IMR-90 (cell line): ENCODE measurements around the gene BBIP1. TPM values are rescaled to one million over a fixed set of nuclear protein-coding genes. Genes with fewer than 3 reads are reported as not detected.

Source experiments
- ATAC-seq: fragments of 200-7000 bp; cut with Tn5 transposase; 2 replicates; pipeline ENCODE4 v1.9.1; 2020; ENCODE audit warnings: low read depth, mild to moderate bottlenecking, moderate library complexity
- BruUV-seq: library from RNA; stranded (reverse); fragments of 400-500 nt; replicated peaks from 2 replicates; lab custom pipeline; 2021; lab: Mats Ljungman, UMichigan
- CTCF ChIA-PET: fragments of 300-600 bp; formaldehyde crosslinking; extraction: SDS; loops from one replicate; lab custom pipeline; 2021; ENCODE audit warnings: antibody characterized with exemption; lab: Yijun Ruan, JAX
- POLR2A ChIA-PET: fragments of 300-600 bp; sonication (Branson Sonifier 250); formaldehyde crosslinking; loops from one replicate; lab custom pipeline; 2022; ENCODE audit warnings: antibody characterized with exemption; ENCODE audit not compliant: unreplicated experiment; lab: Charles Lee
- DNase-seq: peaks from one replicate; pipeline ENCODE4 v3.0.0; 2013
- H2AFZ ChIP-seq: replicated peaks from 2 replicates; pipeline ENCODE3; 2013; ENCODE audit warnings: low read length, mild to moderate bottlenecking; ENCODE audit not compliant: poor library complexity
- H2AK5ac ChIP-seq: 2 replicates; pipeline ENCODE4 v1.6.1; 2013; ENCODE audit warnings: low read depth, low read length, inconsistent platforms
- H2AK9ac ChIP-seq: replicated peaks from 2 replicates; pipeline ENCODE3; 2013; ENCODE audit warnings: mild to moderate bottlenecking, low read depth, low read length, moderate library complexity; ENCODE audit not compliant: poor library complexity
- H2BK120ac ChIP-seq: 2 replicates; pipeline ENCODE4 v1.6.1; 2013; ENCODE audit warnings: low read depth, low read length, inconsistent platforms
- H2BK15ac ChIP-seq: 3 replicates; pipeline ENCODE4 v1.6.1; 2013; ENCODE audit warnings: low read depth, low read length, inconsistent platforms
- H2BK20ac ChIP-seq: 2 replicates; pipeline ENCODE4 v1.6.1; 2013; ENCODE audit warnings: low read depth, mild to moderate bottlenecking, inconsistent platforms, low read length, moderate library complexity
- H2BK5ac ChIP-seq: 2 replicates; pipeline ENCODE4 v1.6.1; 2013; ENCODE audit warnings: mild to moderate bottlenecking, low read depth, low read length, inconsistent platforms; ENCODE audit not compliant: poor library complexity, severe bottlenecking
- H3K14ac ChIP-seq: replicated peaks from 2 replicates; pipeline ENCODE4 v1.6.1; 2013; ENCODE audit warnings: low read depth, low read length, inconsistent platforms
- H3K18ac ChIP-seq: 2 replicates; pipeline ENCODE4 v1.6.1; 2013; ENCODE audit warnings: low read depth, low read length, control low read depth
- H3K23ac ChIP-seq: 2 replicates; pipeline ENCODE4 v1.6.1; 2013; ENCODE audit warnings: low read depth, low read length, inconsistent platforms
- H3K27ac ChIP-seq: 2 replicates; pipeline ENCODE4 v1.5.1; 2013; ENCODE audit warnings: mild to moderate bottlenecking, control low read depth, low read length; ENCODE audit not compliant: insufficient read depth
- H3K27me3 ChIP-seq: 2 replicates; pipeline ENCODE4 v1.6.1; 2013; ENCODE audit warnings: low read length; ENCODE audit not compliant: control insufficient read depth, insufficient read depth
- H3K36me3 ChIP-seq: 2 replicates; pipeline ENCODE4 v1.6.1; 2013; ENCODE audit warnings: low read length, mixed read lengths; ENCODE audit not compliant: control insufficient read depth, insufficient read depth
- H3K4ac ChIP-seq: 2 replicates; pipeline ENCODE4 v1.6.1; 2013; ENCODE audit warnings: low read depth, low read length, inconsistent platforms
- H3K4me1 ChIP-seq: 2 replicates; pipeline ENCODE4 v1.6.1; 2013; ENCODE audit warnings: low read length, mixed read lengths; ENCODE audit not compliant: control insufficient read depth, insufficient read depth
- H3K4me2 ChIP-seq: 2 replicates; pipeline ENCODE4 v1.6.1; 2013; ENCODE audit warnings: low read depth, mild to moderate bottlenecking, control low read depth, low read length, moderate library complexity
- H3K4me3 ChIP-seq: 2 replicates; pipeline ENCODE4 v1.5.1; 2013; ENCODE audit warnings: low read depth, mild to moderate bottlenecking, control low read depth, low read length, moderate library complexity; ENCODE audit not compliant: insufficient read depth
- H3K56ac ChIP-seq: 2 replicates; pipeline ENCODE4 v1.6.1; 2013; ENCODE audit warnings: low read length, inconsistent platforms; ENCODE audit not compliant: insufficient read depth; ENCODE audit errors: extremely low read depth
- H3K79me1 ChIP-seq, 2 experiments: 2 replicates each; pipeline ENCODE4 v1.6.1; 2013; ENCODE audit warnings: low read length in 2 of 2, inconsistent platforms in 1 of 2, low read depth in 1 of 2
- H3K9ac ChIP-seq: 2 replicates; pipeline ENCODE4 v1.6.1; 2013; ENCODE audit warnings: low read depth, low read length, control low read depth
- H3K9me1 ChIP-seq: 2 replicates; pipeline ENCODE4 v1.6.1; 2013; ENCODE audit warnings: low read length, inconsistent platforms; ENCODE audit not compliant: insufficient read depth
- H3K9me3 ChIP-seq: 2 replicates; pipeline ENCODE4 v1.6.1; 2013; ENCODE audit warnings: low read length; ENCODE audit not compliant: control insufficient read depth, insufficient read depth
- H4K20me1 ChIP-seq: 2 replicates; pipeline ENCODE4 v1.6.1; 2013; ENCODE audit warnings: low read length, inconsistent platforms; ENCODE audit not compliant: insufficient read depth
- H4K5ac ChIP-seq: 2 replicates; pipeline ENCODE4 v1.6.1; 2013; ENCODE audit warnings: mild to moderate bottlenecking, low read depth, low read length, control low read depth
- H4K8ac ChIP-seq, 2 experiments: 2 replicates each; pipeline ENCODE4 v1.6.1; 2013; ENCODE audit warnings: low read depth in 2 of 2, low read length in 2 of 2, control low read depth in 1 of 2, inconsistent platforms in 1 of 2
- H4K91ac ChIP-seq: 2 replicates; pipeline ENCODE4 v1.6.1; 2013; ENCODE audit warnings: low read depth, low read length, inconsistent platforms; ENCODE audit not compliant: insufficient read depth
- BHLHE40 ChIP-seq: fragments of 150-350 bp; IDR thresholded peaks from 2 replicates; pipeline ENCODE4 v1.6.1; 2016; ENCODE audit warnings: mild to moderate bottlenecking, low read depth, low read length
- CEBPB ChIP-seq: IDR thresholded peaks from 2 replicates; pipeline ENCODE4 v1.6.1; 2012; ENCODE audit warnings: low read depth, low read length, improper control_type of control experiment
- CHD1 ChIP-seq: IDR thresholded peaks from 2 replicates; pipeline ENCODE4 v1.6.1; 2012; ENCODE audit warnings: low read depth, low read length, improper control_type of control experiment
- FOS ChIP-seq: fragments of 150-350 bp; IDR thresholded peaks from 2 replicates; pipeline ENCODE4 v1.6.1; 2016; ENCODE audit warnings: low read depth, low read length
- MAFK ChIP-seq: IDR thresholded peaks from 2 replicates; pipeline ENCODE4 v1.6.1; 2012; ENCODE audit warnings: low read depth, low read length, improper control_type of control experiment
- MAZ ChIP-seq: IDR thresholded peaks from 2 replicates; pipeline ENCODE4 v1.6.1; 2012; ENCODE audit warnings: low read depth, mild to moderate bottlenecking, low read length, improper control_type of control experiment, moderate library complexity, borderline replicate concordance
- MXI1 ChIP-seq: IDR thresholded peaks from 2 replicates; pipeline ENCODE4 v1.6.1; 2012; ENCODE audit warnings: low read depth, mild to moderate bottlenecking, low read length, moderate library complexity, borderline replicate concordance
- NFE2L2 ChIP-seq: fragments of 150-350 bp; IDR thresholded peaks from 2 replicates; pipeline ENCODE4 v1.6.1; 2016; ENCODE audit warnings: low read depth, mild to moderate bottlenecking, low read length
- POLR2A ChIP-seq: IDR thresholded peaks from 2 replicates; pipeline ENCODE4 v1.6.1; 2012; ENCODE audit warnings: mild to moderate bottlenecking, low read depth, low read length
- RAD21 ChIP-seq: IDR thresholded peaks from 2 replicates; pipeline ENCODE4 v1.6.1; 2012; ENCODE audit warnings: low read length, improper control_type of control experiment
- RCOR1 ChIP-seq: IDR thresholded peaks from 2 replicates; pipeline ENCODE4 v1.6.1; 2012; ENCODE audit warnings: mild to moderate bottlenecking, low read length, improper control_type of control experiment; ENCODE audit not compliant: insufficient replicate concordance
- RFX5 ChIP-seq: IDR thresholded peaks from 2 replicates; pipeline ENCODE4 v1.8.0; 2012; ENCODE audit warnings: low read depth, mild to moderate bottlenecking, low read length, moderate library complexity
- SMC3 ChIP-seq: fragments of 150-350 bp; IDR thresholded peaks from 2 replicates; pipeline ENCODE4 v1.6.1; 2016; ENCODE audit warnings: low read depth, mild to moderate bottlenecking, antibody characterized with exemption, low read length, moderate library complexity
- WGBS, 2 experiments: methylation state at CpG; one replicate each; pipeline versions ENCODE4 v1.1.5 to v1.1.7; 2013; ENCODE audit warnings: missing lambda C conversion rate in 2 of 2; ENCODE audit not compliant: insufficient read length in 1 of 2; ENCODE audit errors: extremely low coverage in 2 of 2; 5-methylcytosine and 5-hydroxymethylcytosine counted together
- dilution Hi-C: fragments of 300-500 bp; cut with HindIII; formaldehyde crosslinking; loops from one replicate; pipeline ENCODE4 v1.14.3; 2018; ENCODE audit warnings: low sequenced_read_pairs; ENCODE audit not compliant: unreplicated experiment
- in situ Hi-C: fragments of 300-500 bp; cut with MboI; formaldehyde crosslinking; loops from 3 replicates; pipeline ENCODE4 v1.14.3; 2019; ENCODE audit warnings: low sequenced_read_pairs, inconsistent platforms, mixed read lengths
- intact Hi-C: fragments of 100-400 bp; cut with micrococcal nuclease; formaldehyde crosslinking; loops from 2 replicates; pipeline ENCODE4 v1.10.0; 2022
- polyA plus RNA-seq, 3 experiments: library from polyadenylated mRNA; depleted of rRNA; stranded (reverse); fragments of >200 nt; gene quantifications; 2 replicates each; pipeline ENCODE4 v1.2.3, GENCODE V29; 2012; ENCODE audit warnings: low replicate concordance in 1 of 3
- total RNA-seq: library from RNA; depleted of rRNA; stranded (reverse); fragments of >200 nt; gene quantifications from 2 replicates; pipeline ENCODE4 v1.2.3, GENCODE V29; 2012
- TF ChIP-seq, protein P1 (sequence below): conservative IDR thresholded peaks from 2 replicates; pipeline ENCODE4 v1.5.1; 2012; ENCODE audit warnings: mild to moderate bottlenecking, low read depth, low read length, improper control_type of control experiment
- TF ChIP-seq, protein P2 (sequence below): fragments of 150-350 bp; IDR thresholded peaks from 2 replicates; pipeline ENCODE4 v1.6.1; 2017; ENCODE audit warnings: mild to moderate bottlenecking, antibody characterized with exemption, low read length, low read depth
- TF ChIP-seq, protein P3 (sequence below): fragments of 150-350 bp; IDR thresholded peaks from 2 replicates; pipeline ENCODE4 v1.6.1; 2016; ENCODE audit warnings: low read depth, mild to moderate bottlenecking, low read length, moderate library complexity, borderline replicate concordance

Gene BBIP1
- total and polyA plus RNA-seq, 2 of the 4 experiments (the other 2 are of a cell fraction): 17.4 to 19.9 TPM

DNA sequence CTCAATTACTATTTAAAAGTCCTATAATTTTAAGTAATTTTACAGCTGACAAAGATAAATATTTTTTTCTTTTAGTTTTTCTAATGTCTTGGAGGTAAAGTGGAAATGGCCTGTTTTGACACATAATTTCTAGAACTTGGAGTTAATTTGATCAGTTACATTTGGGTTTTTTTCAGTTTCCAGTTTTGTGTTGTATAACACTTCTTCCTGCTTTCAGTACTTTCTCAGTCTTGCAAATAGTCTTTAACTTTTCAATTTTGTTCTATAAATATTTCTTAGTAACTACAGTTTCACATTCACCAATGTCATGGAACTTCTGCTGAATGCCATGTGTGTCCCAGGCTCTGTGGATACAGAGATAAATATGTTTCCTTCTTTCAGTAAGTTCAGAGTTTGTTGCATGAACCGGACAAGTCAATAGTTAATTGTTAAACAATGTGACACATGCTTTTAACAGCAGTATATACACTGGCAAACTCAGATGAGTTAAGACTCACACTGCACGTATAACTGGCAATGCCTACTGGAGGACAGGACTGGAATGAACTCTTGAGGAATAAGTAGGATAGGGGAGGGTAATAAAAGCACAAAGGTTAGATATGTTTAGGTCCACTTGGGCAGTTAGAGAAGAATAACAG lies 5.0 kb upstream of the BBIP1 start:
- no peak overlapping the region for H2BK15ac ChIP-seq
- no peak overlapping the region for H3K18ac ChIP-seq
- DNase-seq (no peak), ATAC-seq (no peak)
- no peak overlapping the region for H3K4ac ChIP-seq
- POLR2A ChIA-PET: no interaction called here
- BruUV-seq: no TSS peak
- H3K23ac ChIP-seq: no peak overlapping the region
- no peak overlapping the region for H4K8ac ChIP-seq
- CTCF ChIA-PET: interaction anchor here (1.0 kb wide), 1 partner anchor 16 kb away, joined by 4 read pairs; no protein-coding TSS in a partner anchor
- H2AFZ ChIP-seq: no peak overlapping the region
- peaks cover 0 to 32% of the 10 kb centered on the region in 2 experiments; a peak in 2 of 4 replicates for H3K79me1 ChIP-seq
- no peak overlapping the region for H3K9ac ChIP-seq
- no peak overlapping the region for H3K27ac ChIP-seq
- H4K20me1 ChIP-seq: peaks cover 38% of the 10 kb centered on the region
- intact Hi-C loops (loop anchor here (5.0 to 10.0 kb wide), 3 partner anchors 73 to 671 kb away; no protein-coding TSS in a partner anchor), dilution Hi-C loops (no loop called here), in situ Hi-C loops (no loop called here)
- H4K5ac ChIP-seq: no peak overlapping the region
- no CpG with 5 or more reads among the region's 2 CpGs for WGBS, 2 experiments
- H3K36me3 ChIP-seq: no peaks in the 10 kb centered on the region
- peaks cover 5% of the 10 kb centered on the region for H3K9me1 ChIP-seq
- H3K4me3 ChIP-seq: no peak overlapping the region
- H3K9me3 ChIP-seq: no peaks in the 10 kb centered on the region
- H4K91ac ChIP-seq: no peak overlapping the region
- H2AK9ac ChIP-seq: no peak overlapping the region
- H2AK5ac ChIP-seq: no peak overlapping the region
- no peak overlapping the region for H2BK20ac ChIP-seq
- H3K4me2 ChIP-seq: peak overlapping the region; percentile 19; the same call in 1 of the 2 replicates
- no peak overlapping the region for H3K56ac ChIP-seq
- TF ChIP-seq SMC3 (no peak), CHD1 (no peak), MXI1 (no peak), RCOR1 (no peak), NFE2L2 (no peak), MAZ (no peak), RFX5 (no peak), MAFK (no peak), FOS (no peak), RAD21 (no peak), POLR2A (no peak), BHLHE40 (no peak), CEBPB (no peak)
- TF ChIP-seq, protein P1, sequence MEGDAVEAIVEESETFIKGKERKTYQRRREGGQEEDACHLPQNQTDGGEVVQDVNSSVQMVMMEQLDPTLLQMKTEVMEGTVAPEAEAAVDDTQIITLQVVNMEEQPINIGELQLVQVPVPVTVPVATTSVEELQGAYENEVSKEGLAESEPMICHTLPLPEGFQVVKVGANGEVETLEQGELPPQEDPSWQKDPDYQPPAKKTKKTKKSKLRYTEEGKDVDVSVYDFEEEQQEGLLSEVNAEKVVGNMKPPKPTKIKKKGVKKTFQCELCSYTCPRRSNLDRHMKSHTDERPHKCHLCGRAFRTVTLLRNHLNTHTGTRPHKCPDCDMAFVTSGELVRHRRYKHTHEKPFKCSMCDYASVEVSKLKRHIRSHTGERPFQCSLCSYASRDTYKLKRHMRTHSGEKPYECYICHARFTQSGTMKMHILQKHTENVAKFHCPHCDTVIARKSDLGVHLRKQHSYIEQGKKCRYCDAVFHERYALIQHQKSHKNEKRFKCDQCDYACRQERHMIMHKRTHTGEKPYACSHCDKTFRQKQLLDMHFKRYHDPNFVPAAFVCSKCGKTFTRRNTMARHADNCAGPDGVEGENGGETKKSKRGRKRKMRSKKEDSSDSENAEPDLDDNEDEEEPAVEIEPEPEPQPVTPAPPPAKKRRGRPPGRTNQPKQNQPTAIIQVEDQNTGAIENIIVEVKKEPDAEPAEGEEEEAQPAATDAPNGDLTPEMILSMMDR: no peak
- TF ChIP-seq, protein P2, sequence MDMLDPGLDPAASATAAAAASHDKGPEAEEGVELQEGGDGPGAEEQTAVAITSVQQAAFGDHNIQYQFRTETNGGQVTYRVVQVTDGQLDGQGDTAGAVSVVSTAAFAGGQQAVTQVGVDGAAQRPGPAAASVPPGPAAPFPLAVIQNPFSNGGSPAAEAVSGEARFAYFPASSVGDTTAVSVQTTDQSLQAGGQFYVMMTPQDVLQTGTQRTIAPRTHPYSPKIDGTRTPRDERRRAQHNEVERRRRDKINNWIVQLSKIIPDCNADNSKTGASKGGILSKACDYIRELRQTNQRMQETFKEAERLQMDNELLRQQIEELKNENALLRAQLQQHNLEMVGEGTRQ: no peak
- TF ChIP-seq, protein P3, sequence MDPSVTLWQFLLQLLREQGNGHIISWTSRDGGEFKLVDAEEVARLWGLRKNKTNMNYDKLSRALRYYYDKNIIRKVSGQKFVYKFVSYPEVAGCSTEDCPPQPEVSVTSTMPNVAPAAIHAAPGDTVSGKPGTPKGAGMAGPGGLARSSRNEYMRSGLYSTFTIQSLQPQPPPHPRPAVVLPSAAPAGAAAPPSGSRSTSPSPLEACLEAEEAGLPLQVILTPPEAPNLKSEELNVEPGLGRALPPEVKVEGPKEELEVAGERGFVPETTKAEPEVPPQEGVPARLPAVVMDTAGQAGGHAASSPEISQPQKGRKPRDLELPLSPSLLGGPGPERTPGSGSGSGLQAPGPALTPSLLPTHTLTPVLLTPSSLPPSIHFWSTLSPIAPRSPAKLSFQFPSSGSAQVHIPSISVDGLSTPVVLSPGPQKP: no peak
- no peaks in the 10 kb centered on the region for H3K27me3 ChIP-seq
- no peak overlapping the region for H2BK5ac ChIP-seq
- no peaks in the 10 kb centered on the region for H3K4me1 ChIP-seq
- H3K14ac ChIP-seq: no peak overlapping the region
- no peak overlapping the region for H2BK120ac ChIP-seq
